Esophagus (tissue), 2 donors: Measurements from ENCODE around the gene OSBPL2. TPM values are rescaled to one million over a fixed set of nuclear protein-coding genes. Genes with fewer than 3 reads are reported as not detected.

ENCODE experiments used
- H3K27ac ChIP-seq, 2 donors: one replicate each; pipeline ENCODE4 v1.5.1; 2013; ENCODE audit warnings: low read depth in 2 of 2, mild to moderate bottlenecking in 2 of 2, inconsistent platforms in 1 of 2, low read length in 1 of 2, moderate library complexity in 1 of 2
- H3K27me3 ChIP-seq, 2 donors: one replicate each; pipeline ENCODE4 v1.6.1; 2013; ENCODE audit warnings: low read length in 2 of 2, control low read depth in 1 of 2, mild to moderate bottlenecking in 1 of 2; ENCODE audit not compliant: insufficient read depth in 2 of 2, control insufficient read depth in 1 of 2
- H3K36me3 ChIP-seq, 2 donors: one replicate each; pipeline ENCODE4 v1.6.1; 2013; ENCODE audit warnings: low read length in 1 of 2; ENCODE audit not compliant: control insufficient read depth in 2 of 2, insufficient read depth in 2 of 2
- H3K4me1 ChIP-seq, 2 donors: one replicate each; pipeline ENCODE4 v1.6.1; 2013; ENCODE audit warnings: low read length in 1 of 2; ENCODE audit not compliant: control insufficient read depth in 2 of 2, insufficient read depth in 2 of 2
- H3K4me3 ChIP-seq, 2 donors: one replicate each; pipeline ENCODE4 v1.5.1; 2013; ENCODE audit warnings: low read length in 2 of 2, mild to moderate bottlenecking in 2 of 2, low read depth in 1 of 2, moderate library complexity in 1 of 2
- H3K9me3 ChIP-seq, 2 donors: one replicate each; pipeline ENCODE4 v1.6.1; 2013; ENCODE audit warnings: mild to moderate bottlenecking in 2 of 2, low read depth in 1 of 2, low read length in 1 of 2, moderate library complexity in 1 of 2; ENCODE audit not compliant: control insufficient read depth in 2 of 2, insufficient read depth in 1 of 2
- WGBS, 2 donors: extraction: QIAGEN DNeasy Blood & Tissue Kit; methylation state at CpG; one replicate each; pipeline ENCODE4 v1.1.7; 2013; 5-methylcytosine and 5-hydroxymethylcytosine counted together
- polyA plus RNA-seq, 2 donors: library from polyadenylated mRNA; stranded (reverse); fragments of 200-250 nt; gene quantifications; one replicate each; pipeline ENCODE4 v1.2.3, GENCODE V29; 2013
- donor health status: healthy with polysubstance abuse.
- donor health status: Bipolar disorder and iron deficiency.

Gene OSBPL2
- polyA plus RNA-seq, 2 donors = 31.2 to 32.3 TPM

- 82 to 84% methylated on average over 11 of the region's 11 CpGs for WGBS, 2 donors
- no peak overlapping the region for H3K27ac ChIP-seq
- no peaks in the 10 kb centered on the region for H3K9me3 ChIP-seq
- peaks cover 0 to 2% of the 10 kb centered on the region in 2 donors for H3K4me1 ChIP-seq
- no peak overlapping the region for H3K4me3 ChIP-seq
- no peaks in the 10 kb centered on the region for H3K27me3 ChIP-seq
- H3K36me3 ChIP-seq = peaks cover 7 to 51% of the 10 kb centered on the region in 2 donors
Measured at GRCh38 chr20:62292108-62292507, 53.8 kb downstream of the OSBPL2 start.

GRCh38 chr20:62293111-62293784 lies 54.9 kb downstream of the OSBPL2 start:
- no peak overlapping the region for H3K4me3 ChIP-seq
- H3K36me3 ChIP-seq = peaks cover 9 to 48% of the 10 kb centered on the region in 2 donors
- no peaks in the 10 kb centered on the region for H3K27me3 ChIP-seq
- H3K27ac ChIP-seq = no peak overlapping the region
- no peaks in the 10 kb centered on the region for H3K4me1 ChIP-seq
- WGBS, 2 donors = 86 to 90% methylated on average over 20 of the region's 20 CpGs
- no peaks in the 10 kb centered on the region for H3K9me3 ChIP-seq

- no peak overlapping the region for H3K4me3 ChIP-seq
- H3K27ac ChIP-seq = no peak overlapping the region
- H3K4me1 ChIP-seq = no peaks in the 10 kb centered on the region
- H3K27me3 ChIP-seq = no peaks in the 10 kb centered on the region
- no peaks in the 10 kb centered on the region for H3K9me3 ChIP-seq
- 86% methylated on average over 9 of the region's 9 CpGs for WGBS, 2 donors
- peaks cover 9 to 47% of the 10 kb centered on the region in 2 donors for H3K36me3 ChIP-seq
Measured at GRCh38 chr20:62293946-62294345, 55.6 kb downstream of the OSBPL2 start.

GRCh38 chr20:62294516-62294915 lies 56.2 kb downstream of the OSBPL2 start:
- peaks cover 9 to 44% of the 10 kb centered on the region in 2 donors for H3K36me3 ChIP-seq
- no peaks in the 10 kb centered on the region for H3K27me3 ChIP-seq
- 84 to 90% methylated on average over 17 of the region's 17 CpGs for WGBS, 2 donors
- H3K4me1 ChIP-seq = no peaks in the 10 kb centered on the region
- H3K4me3 ChIP-seq = no peak overlapping the region
- H3K27ac ChIP-seq = no peak overlapping the region
- no peaks in the 10 kb centered on the region for H3K9me3 ChIP-seq

- WGBS, 2 donors = 81 to 88% methylated on average over 30 of the region's 30 CpGs
Measured at GRCh38 chr20:62296724-62297448, 58.6 kb downstream of the OSBPL2 start.

GRCh38 chr20:62297449-62298227 lies 59.3 kb downstream of the OSBPL2 start:
- Histone ChIP-seq H3K4me3 (no peak overlapping the region), H3K4me1 (no peaks in the 10 kb centered on the region), H3K36me3 (peaks cover 5 to 31% of the 10 kb centered on the region in 2 donors), H3K27ac (no peak overlapping the region), H3K9me3 (no peaks in the 10 kb centered on the region), H3K27me3 (no peaks in the 10 kb centered on the region)
- 72 to 82% methylated on average over 29 of the region's 29 CpGs for WGBS, 2 donors

More at GRCh38 chr20:62296724-62297448, 58.6 kb downstream of the OSBPL2 start:
- Histone ChIP-seq H3K36me3 (peaks cover 7 to 35% of the 10 kb centered on the region in 2 donors), H3K27me3 (no peaks in the 10 kb centered on the region), H3K9me3 (no peaks in the 10 kb centered on the region), H3K4me3 (no peak overlapping the region), H3K27ac (no peak overlapping the region), H3K4me1 (no peaks in the 10 kb centered on the region)

GRCh38 chr20:62298577-62299249 lies 60.4 kb downstream of the OSBPL2 start:
- peaks cover 5 to 28% of the 10 kb centered on the region in 2 donors for H3K36me3 ChIP-seq
- no peak overlapping the region for H3K4me3 ChIP-seq
- H3K27ac ChIP-seq = no peak overlapping the region
- H3K27me3 ChIP-seq = no peaks in the 10 kb centered on the region
- WGBS, 2 donors = 91 to 92% methylated on average over 33 of the region's 33 CpGs
- H3K4me1 ChIP-seq = no peaks in the 10 kb centered on the region
- H3K9me3 ChIP-seq = no peaks in the 10 kb centered on the region

- Histone ChIP-seq H3K4me3 (no peak overlapping the region), H3K4me1 (peaks cover 3 to 8% of the 10 kb centered on the region in 2 donors), H3K27ac (no peak overlapping the region), H3K36me3 (peaks cover 5 to 32% of the 10 kb centered on the region in 2 donors), H3K27me3 (no peaks in the 10 kb centered on the region), H3K9me3 (no peaks in the 10 kb centered on the region)
- 76 to 78% methylated on average over 12 of the region's 12 CpGs for WGBS, 2 donors
Measured at GRCh38 chr20:62299666-62300236, 61.4 kb downstream of the OSBPL2 start.

GRCh38 chr20:62300319-62300718 lies 62.0 kb downstream of the OSBPL2 start:
- Histone ChIP-seq H3K36me3 (peaks cover 5 to 35% of the 10 kb centered on the region in 2 donors), H3K27ac (no peak overlapping the region)
- 82 to 86% methylated on average over 11 of the region's 11 CpGs for WGBS, 2 donors

More at GRCh38 chr20:62300319-62300718, 62.0 kb downstream of the OSBPL2 start:
- H3K4me1 ChIP-seq = peaks cover 6 to 9% of the 10 kb centered on the region in 2 donors
- H3K4me3 ChIP-seq = no peak overlapping the region
- H3K27me3 ChIP-seq = no peaks in the 10 kb centered on the region
- no peaks in the 10 kb centered on the region for H3K9me3 ChIP-seq
